Thyroid gland (tissue), 4 donors: ENCODE measurements around the gene SUMO3. TPM values are rescaled to one million over a fixed set of nuclear protein-coding genes. Genes with fewer than 3 reads are reported as not detected.
A peak's percentile ranks its signal among the peaks of the same experiment; 100 is the strongest.

Experiments
- DNase-seq, 2 donors: peaks; one replicate each; pipeline ENCODE4 v3.0.0-alpha.2; 2019
- H3K27ac ChIP-seq, 3 donors: fragments of 200-600 bp; sonication (generic); 1 replicate in 2 of 3; 2 replicates in 1 of 3; pipeline ENCODE4 v1.5.1; 2016 to 2019; ENCODE audit warnings: mild to moderate bottlenecking in 1 of 3, moderate library complexity in 1 of 3
- H3K27me3 ChIP-seq: fragments of 200-600 bp; sonication (generic); one replicate; pipeline ENCODE4 v1.5.1; 2019
- H3K36me3 ChIP-seq, 2 donors: fragments of 200-600 bp; sonication (generic); one replicate each; pipeline ENCODE4 v1.5.1; 2016 to 2019
- H3K4me1 ChIP-seq, 2 donors: fragments of 200-600 bp; sonication (generic); one replicate each; pipeline ENCODE4 v1.5.1; 2017 to 2019
- H3K4me3 ChIP-seq, 3 donors: fragments of 200-600 bp; sonication (generic); replicated peaks in 1 of 3; 1 replicate in 2 of 3; 2 replicates in 1 of 3; pipeline ENCODE4 v1.5.1; 2016; ENCODE audit warnings: mild to moderate bottlenecking in 1 of 3
- H3K9me3 ChIP-seq: fragments of 200-600 bp; sonication (generic); one replicate; pipeline ENCODE4 v1.5.1; 2017
- POLR2A ChIP-seq, 2 donors: fragments of 450-650 bp; IDR thresholded peaks; one replicate each; pipeline ENCODE4 v1.6.1; 2017; ENCODE audit warnings: antibody characterized with exemption in 2 of 2, mild to moderate bottlenecking in 2 of 2, moderate library complexity in 1 of 2
- WGBS, 2 donors: methylation state at CpG; one replicate each; pipeline ENCODE4 v1.1.5; 2017; 5-methylcytosine and 5-hydroxymethylcytosine counted together
- intact Hi-C: fragments of 100-400 bp; cut with DNase I; formaldehyde crosslinking; loops from one replicate; pipeline ENCODE4 v1.15.1; 2023
- total RNA-seq, 4 donors: library from RNA; depleted of rRNA; stranded (reverse); fragments of >200 nt; gene quantifications; one replicate each; pipeline ENCODE4 v1.2.3, GENCODE V29; 2016
- TF ChIP-seq, protein P1 (sequence below), 6 experiments: fragments of 200-600 bp in 3 of 6; fragments of 450-650 bp in 3 of 6; sonication (generic) in 3 of 6; IDR thresholded peaks; one replicate each; pipeline ENCODE4 v1.5.1; 2016 to 2019; ENCODE audit warnings: antibody characterized with exemption in 6 of 6, mild to moderate bottlenecking in 2 of 6, inconsistent platforms in 1 of 6, moderate library complexity in 1 of 6

Gene SUMO3
- total RNA-seq, 4 donors from 2014 or later = 65.7 to 127 (median 87.8) TPM

DNA sequence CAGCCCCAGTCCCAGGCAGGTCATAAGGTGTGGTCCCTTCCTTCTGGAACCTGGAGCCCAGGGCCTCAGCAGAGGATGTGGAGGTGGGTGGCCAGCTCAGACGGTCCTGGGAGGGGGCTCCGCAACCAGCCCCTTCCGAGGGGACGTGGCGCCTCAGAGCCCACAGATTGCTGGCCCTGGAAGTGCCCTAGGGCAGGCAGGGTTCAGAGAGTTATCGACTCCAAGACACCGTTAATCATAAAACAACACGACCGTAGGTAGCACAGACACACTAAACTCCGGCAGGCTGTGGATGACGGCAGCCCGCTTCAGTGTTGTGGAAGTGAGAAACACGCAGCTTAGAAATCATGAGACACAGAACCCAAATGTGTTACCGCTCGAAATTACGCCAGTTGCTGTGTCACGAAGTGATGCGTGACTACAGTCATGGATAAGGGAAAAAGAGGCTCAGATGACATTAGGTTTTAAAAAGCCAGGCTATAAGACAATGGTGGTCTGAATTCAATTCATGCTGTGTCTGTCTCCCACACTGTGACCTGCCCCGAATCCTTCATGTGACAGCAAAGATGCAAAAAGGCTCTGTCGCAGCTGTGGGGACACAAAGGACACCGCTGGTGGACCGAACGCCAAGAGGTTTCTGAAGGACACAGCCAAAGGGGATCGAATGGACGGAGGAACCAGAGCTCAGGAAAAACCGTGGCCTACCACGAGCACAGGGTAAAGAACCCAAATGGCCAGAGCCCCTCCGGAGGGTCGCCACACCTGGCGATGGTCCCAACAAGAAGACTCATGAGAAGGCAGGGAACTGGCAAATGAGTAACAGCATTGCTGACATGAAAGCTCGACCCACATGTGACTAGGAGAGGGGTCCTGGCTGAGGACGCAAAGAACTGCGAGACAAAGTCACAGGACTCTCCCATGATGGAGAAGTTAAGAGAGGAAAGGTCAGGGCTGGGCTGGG is 1.7 kb upstream of the SUMO3 start:
- Histone ChIP-seq H3K4me1 (peaks cover 11 to 32% of the 10 kb centered on the region in 2 donors), H3K27ac (no peak overlapping the region), H3K36me3 (no peaks in the 10 kb centered on the region), H3K27me3 (no peaks in the 10 kb centered on the region), H3K4me3 (no peak overlapping the region), H3K9me3 (no peaks in the 10 kb centered on the region)
- no peak for TF ChIP-seq POLR2A (IDR thresholded peaks at IDR 0.05)
- TF ChIP-seq, protein P1, sequence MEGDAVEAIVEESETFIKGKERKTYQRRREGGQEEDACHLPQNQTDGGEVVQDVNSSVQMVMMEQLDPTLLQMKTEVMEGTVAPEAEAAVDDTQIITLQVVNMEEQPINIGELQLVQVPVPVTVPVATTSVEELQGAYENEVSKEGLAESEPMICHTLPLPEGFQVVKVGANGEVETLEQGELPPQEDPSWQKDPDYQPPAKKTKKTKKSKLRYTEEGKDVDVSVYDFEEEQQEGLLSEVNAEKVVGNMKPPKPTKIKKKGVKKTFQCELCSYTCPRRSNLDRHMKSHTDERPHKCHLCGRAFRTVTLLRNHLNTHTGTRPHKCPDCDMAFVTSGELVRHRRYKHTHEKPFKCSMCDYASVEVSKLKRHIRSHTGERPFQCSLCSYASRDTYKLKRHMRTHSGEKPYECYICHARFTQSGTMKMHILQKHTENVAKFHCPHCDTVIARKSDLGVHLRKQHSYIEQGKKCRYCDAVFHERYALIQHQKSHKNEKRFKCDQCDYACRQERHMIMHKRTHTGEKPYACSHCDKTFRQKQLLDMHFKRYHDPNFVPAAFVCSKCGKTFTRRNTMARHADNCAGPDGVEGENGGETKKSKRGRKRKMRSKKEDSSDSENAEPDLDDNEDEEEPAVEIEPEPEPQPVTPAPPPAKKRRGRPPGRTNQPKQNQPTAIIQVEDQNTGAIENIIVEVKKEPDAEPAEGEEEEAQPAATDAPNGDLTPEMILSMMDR (IDR thresholded peaks at IDR 0.05) = no peak
- intact Hi-C loops = loop anchor here (5.0 to 10.0 kb wide), 2 partner anchors 48 to 115 kb away; no protein-coding TSS in a partner anchor
- WGBS, 2 donors = 94 to 96% methylated on average over 32 to 33 of the region's 33 CpGs
- no peak for DNase-seq

- 93% methylated on average over 8 of the region's 37 CpGs; no CpG with 5 or more reads in 1 of the 2 donors for WGBS, 2 donors
- no peak for DNase-seq
- Histone ChIP-seq H3K4me3 (peak overlapping the region; percentile 68 to 87 (median 76)), H3K27ac (peak overlapping the region; percentile 71 to 86 (median 80)), H3K27me3 (no peaks in the 10 kb centered on the region), H3K4me1 (peaks cover 19 to 41% of the 10 kb centered on the region in 2 donors), H3K36me3 (peaks cover 0 to 1% of the 10 kb centered on the region in 2 donors), H3K9me3 (no peaks in the 10 kb centered on the region)
- intact Hi-C loops = loop anchor here (5.0 to 10.0 kb wide), 2 partner anchors 49 to 116 kb away; no protein-coding TSS in a partner anchor
- TF ChIP-seq POLR2A (IDR thresholded peaks at IDR 0.05) = no peak
These were observed 764 bp upstream of the SUMO3 start for GRCh38 chr21:44818640-44819011.

GRCh38 chr21:44817506-44817880 is 369 bp downstream of the SUMO3 start:
- Histone ChIP-seq H3K27ac (peak overlapping the region in 2 of 3 donors; percentile 61 to 71), H3K36me3 (peaks cover 3 to 7% of the 10 kb centered on the region in 2 donors), H3K9me3 (no peaks in the 10 kb centered on the region), H3K27me3 (no peaks in the 10 kb centered on the region), H3K4me1 (peaks cover 19 to 46% of the 10 kb centered on the region in 2 donors), H3K4me3 (peak overlapping the region; percentile 35 to 87 (median 39))
- peak; percentile 84 to 86 for DNase-seq
- intact Hi-C loops = loop anchor here (5.0 to 10.0 kb wide), 2 partner anchors 50 to 117 kb away; no protein-coding TSS in a partner anchor
- WGBS, 2 donors = 2 to 7% methylated on average over 9 to 19 of the region's 43 CpGs
- no peak for TF ChIP-seq POLR2A (IDR thresholded peaks at IDR 0.05)
- TF ChIP-seq, protein P1 (IDR thresholded peaks at IDR 0.05) = no peak

- Histone ChIP-seq H3K4me3 (peak overlapping the region; percentile 35 to 87 (median 39)), H3K27ac (peak overlapping the region in 2 of 3 donors; percentile 50 to 61), H3K27me3 (no peaks in the 10 kb centered on the region), H3K9me3 (no peaks in the 10 kb centered on the region), H3K36me3 (peaks cover 3 to 7% of the 10 kb centered on the region in 2 donors), H3K4me1 (peaks cover 19 to 46% of the 10 kb centered on the region in 2 donors)
- intact Hi-C loops = loop anchor here (5.0 to 10.0 kb wide), 2 partner anchors 50 to 118 kb away; no protein-coding TSS in a partner anchor
- DNase-seq = no peak
- TF ChIP-seq POLR2A (IDR thresholded peaks at IDR 0.05) = no peak
- TF ChIP-seq, protein P1 (IDR thresholded peaks at IDR 0.05) = no peak
- 62 to 72% methylated on average over 50 to 57 of the region's 57 CpGs for WGBS, 2 donors
These were observed 929 bp downstream of the SUMO3 start for GRCh38 chr21:44816761-44817505.
